Activated T-cell treated with anti-CD3 and anti-CD28 coated beads, Interleukin-2, amount 50 U/mL, for 4 hours (primary cell): ENCODE measurements around the gene OR5I1. TPM values are rescaled to one million over a fixed set of nuclear protein-coding genes. Genes with fewer than 3 reads are reported as not detected.
"Not testable (repeated sequence)": the region's sequence is repeated elsewhere in the genome, so short reads cannot be mapped to it uniquely, and the experiment has no call there.

ENCODE experiments used
- ATAC-seq, 2 donors: fragments of 200-7000 bp; cut with Tn5 transposase; one replicate each; pipeline ENCODE4 v1.10.0; 2021
- DNase-seq: peaks from one replicate; pipeline ENCODE4 v3.0.0-alpha.2; 2020
- H3K27me3 Mint-ChIP-seq: one replicate; pipeline ENCODE4 v1.8.0; 2021; ENCODE audit warnings: low read depth, mixed read lengths
- H3K36me3 Mint-ChIP-seq: one replicate; pipeline ENCODE4 v1.8.0; 2022; ENCODE audit warnings: mixed read lengths; ENCODE audit not compliant: insufficient read depth
- H3K4me1 Mint-ChIP-seq: one replicate; pipeline ENCODE4 v1.8.0; 2021; ENCODE audit warnings: low read depth, mixed read lengths
- H3K4me3 Mint-ChIP-seq: one replicate; pipeline ENCODE4 v1.8.0; 2021; ENCODE audit warnings: mild to moderate bottlenecking, moderate library complexity, mixed read lengths
- H3K9me3 Mint-ChIP-seq: one replicate; pipeline ENCODE4 v1.8.0; 2021; ENCODE audit warnings: mixed read lengths
- total RNA-seq, 3 donors: library from RNA; stranded (reverse); gene quantifications; one replicate each; pipeline ENCODE4 v1.2.1, GENCODE V29; 2021

Gene OR5I1
- not detected for total RNA-seq

DNA sequence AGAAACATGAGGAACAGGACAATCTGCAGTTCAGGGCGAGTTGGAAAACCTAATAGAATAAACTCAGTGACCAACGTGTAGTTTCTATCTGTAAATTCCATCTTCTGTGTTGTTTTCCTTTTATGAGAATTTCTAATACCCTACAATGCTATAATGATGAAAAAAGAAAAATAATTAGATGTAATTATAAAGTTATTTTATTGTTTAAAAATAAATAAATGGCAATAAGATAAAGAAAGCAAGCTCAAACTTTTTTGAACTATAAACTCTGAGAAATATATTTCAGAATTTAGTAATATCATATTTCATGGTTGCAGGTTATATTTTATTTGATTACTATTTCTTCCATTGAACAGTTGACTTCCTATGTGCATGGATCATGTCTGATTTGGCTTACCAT lies at the start of gene OR5I1:
Gene OR5I1, minus strand, starts transcription at position 101 of the 400 bp plus-strand sequence. Its CDS starts 0 bp downstream, at position 101.
- H3K9me3 Mint-ChIP-seq: peaks cover 6% of the 10 kb centered on the region
- no peaks in the 10 kb centered on the region for H3K27me3 Mint-ChIP-seq
- no peak within 1 kb of the TSS for H3K4me3 Mint-ChIP-seq

DNA sequence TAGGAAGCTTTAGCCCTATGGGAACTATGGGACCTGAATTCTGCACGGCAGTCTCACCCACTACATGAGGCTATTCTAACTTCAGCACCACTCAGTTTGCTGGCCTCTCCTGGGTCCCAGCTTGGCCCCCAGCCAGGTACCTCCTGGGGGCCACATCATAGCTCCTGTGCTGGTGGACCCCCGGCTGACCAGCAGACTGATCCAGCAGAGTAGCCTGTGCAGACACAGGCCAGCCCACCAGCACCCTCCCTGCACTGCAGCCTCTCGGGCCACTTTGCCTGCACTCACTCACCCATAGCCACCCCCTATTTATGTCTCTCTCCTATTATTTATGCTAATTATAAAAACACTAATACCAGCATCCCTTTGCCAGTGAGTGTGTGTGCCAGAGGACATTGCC lies 34.7 kb upstream of the OR5I1 start:
- no peak for ATAC-seq
- H3K4me3 Mint-ChIP-seq: no peak overlapping the region
- H3K9me3 Mint-ChIP-seq: peaks cover 9% of the 10 kb centered on the region
- H3K36me3 Mint-ChIP-seq: no peaks in the 10 kb centered on the region
- no peaks in the 10 kb centered on the region for H3K27me3 Mint-ChIP-seq
- no peak for DNase-seq
- no peaks in the 10 kb centered on the region for H3K4me1 Mint-ChIP-seq

More for the DNA sequence above, at the start of gene OR5I1:
- ATAC-seq: no peak
- H3K36me3 Mint-ChIP-seq: no peaks in the 10 kb centered on the region
- DNase-seq: no peak
- no peaks in the 10 kb centered on the region for H3K4me1 Mint-ChIP-seq

DNA sequence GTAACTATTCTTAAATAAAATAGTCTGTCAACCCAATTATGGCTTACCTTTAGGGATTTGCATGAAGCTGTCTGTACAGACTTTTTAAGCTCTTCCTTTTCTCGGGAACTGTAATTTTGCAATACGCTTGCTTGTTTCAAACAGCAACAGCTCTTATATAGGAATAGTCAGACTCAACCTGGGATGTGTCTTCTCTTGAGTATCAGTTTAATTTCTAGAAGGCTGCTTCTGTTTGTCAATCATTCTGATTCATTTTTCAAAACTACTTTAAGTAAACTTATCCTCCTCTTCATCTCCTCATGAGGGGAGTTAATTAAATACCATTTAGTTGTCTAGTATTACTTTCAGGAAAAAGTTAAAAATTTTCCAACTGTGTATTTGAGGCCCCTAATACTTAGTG lies 33.6 kb upstream of the OR5I1 start, which contains the start of gene OR10AG1:
Gene OR10AG1, minus strand, starts transcription at position 101 of the 400 bp plus-strand sequence. Its CDS starts 38 bp downstream, at position 63.
- no peaks in the 10 kb centered on the region for H3K4me1 Mint-ChIP-seq
- H3K36me3 Mint-ChIP-seq: no peaks in the 10 kb centered on the region
- ATAC-seq (no peak), DNase-seq (no peak)
- no peak within 1 kb of the TSS for H3K4me3 Mint-ChIP-seq
- H3K9me3 Mint-ChIP-seq: peaks cover 12% of the 10 kb centered on the region
- no peaks in the 10 kb centered on the region for H3K27me3 Mint-ChIP-seq

DNA sequence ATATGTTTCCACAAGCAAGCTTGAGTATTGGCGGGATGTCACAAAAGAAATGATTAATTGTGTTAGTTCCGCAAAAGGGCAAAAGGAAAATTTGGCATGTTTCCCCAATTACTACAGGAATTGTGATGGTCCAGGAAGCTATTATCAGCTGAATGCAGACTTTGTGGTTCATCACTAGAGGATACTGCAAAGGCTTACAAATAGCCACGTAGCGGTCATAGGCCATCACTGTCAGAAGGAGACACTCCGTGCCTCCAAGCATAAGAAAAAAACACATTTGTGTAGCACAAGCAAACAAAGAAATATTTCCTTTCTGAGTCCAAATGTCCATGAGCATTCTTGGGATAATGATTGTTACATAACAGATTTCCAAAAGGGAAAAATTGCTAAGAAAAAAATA lies 31.7 kb upstream of the OR5I1 start:
- Mint-ChIP-seq H3K36me3 (no peaks in the 10 kb centered on the region), H3K27me3 (no peaks in the 10 kb centered on the region), H3K4me1 (no peaks in the 10 kb centered on the region), H3K4me3 (no peak overlapping the region), H3K9me3 (peaks cover 13% of the 10 kb centered on the region)
- ATAC-seq: no peak
- no peak for DNase-seq

DNA sequence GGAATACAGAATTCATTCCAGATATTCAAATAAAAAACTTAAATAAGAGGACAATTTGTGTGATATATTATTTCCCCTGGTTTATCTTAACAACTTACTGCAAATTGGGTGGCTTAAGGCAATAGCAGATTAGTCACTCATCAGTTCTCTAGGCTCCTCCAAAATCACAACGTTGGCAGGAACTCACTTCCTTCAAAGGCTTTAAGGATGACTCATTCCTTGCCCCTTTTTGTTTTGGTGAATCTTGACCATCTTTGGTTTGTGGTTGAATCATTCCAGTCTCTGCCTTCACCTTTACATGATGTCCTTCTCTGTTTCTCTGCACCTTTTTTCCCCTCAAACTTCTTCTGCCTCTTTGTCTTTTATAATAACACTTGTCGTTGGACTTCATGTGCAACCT lies 30.2 kb upstream of the OR5I1 start:
- H3K9me3 Mint-ChIP-seq: peaks cover 16% of the 10 kb centered on the region
- ATAC-seq (no peak), DNase-seq (no peak)
- H3K4me3 Mint-ChIP-seq: no peak overlapping the region
- no peaks in the 10 kb centered on the region for H3K27me3 Mint-ChIP-seq
- H3K4me1 Mint-ChIP-seq: no peaks in the 10 kb centered on the region
- no peaks in the 10 kb centered on the region for H3K36me3 Mint-ChIP-seq

DNA sequence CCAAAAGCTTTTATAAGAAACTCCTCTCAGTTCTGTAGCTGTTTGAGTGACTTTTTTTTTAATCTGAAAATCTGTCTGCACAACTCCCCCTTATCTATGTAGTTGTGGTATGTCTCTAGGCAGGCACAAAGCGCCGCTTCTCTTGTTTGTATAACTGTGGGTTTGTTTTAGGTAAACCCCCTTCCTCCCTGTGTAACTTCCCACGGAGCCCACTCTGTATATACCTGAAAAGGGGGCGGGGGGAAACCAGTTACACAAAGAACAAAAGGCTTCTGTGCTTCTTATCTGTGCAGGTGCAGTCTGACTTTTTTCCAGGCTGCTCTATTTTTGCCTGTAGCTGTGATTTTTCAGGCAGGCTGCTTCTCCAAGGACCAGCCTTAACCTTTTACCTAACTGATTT lies 20.3 kb upstream of the OR5I1 start:
- H3K36me3 Mint-ChIP-seq: no peaks in the 10 kb centered on the region
- H3K9me3 Mint-ChIP-seq: peaks cover 8% of the 10 kb centered on the region
- no peak overlapping the region for H3K4me3 Mint-ChIP-seq
- ATAC-seq (no peak), DNase-seq (no peak)
- no peaks in the 10 kb centered on the region for H3K27me3 Mint-ChIP-seq
- H3K4me1 Mint-ChIP-seq: no peaks in the 10 kb centered on the region

DNA sequence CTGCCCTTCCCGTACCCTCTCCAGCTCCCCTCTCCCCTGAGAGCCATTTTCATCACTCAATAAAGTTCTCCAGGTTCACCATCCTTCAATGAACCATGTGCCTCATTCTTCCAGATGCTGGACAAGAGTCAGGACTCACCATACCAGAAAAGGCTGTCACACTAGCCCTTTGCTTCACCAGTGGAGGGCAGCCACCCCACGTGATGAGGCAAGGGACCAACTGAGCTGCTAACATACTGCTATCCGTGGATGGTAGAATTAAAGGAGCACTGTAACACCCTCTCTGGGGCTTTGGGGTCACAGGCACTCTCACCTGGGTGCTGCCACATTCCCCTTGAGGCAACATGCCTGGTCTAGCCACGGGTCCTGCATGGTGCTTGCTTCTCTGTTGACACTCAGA lies 13.1 kb upstream of the OR5I1 start:
- H3K9me3 Mint-ChIP-seq: peaks cover 6% of the 10 kb centered on the region
- H3K27me3 Mint-ChIP-seq: no peaks in the 10 kb centered on the region
- no peaks in the 10 kb centered on the region for H3K4me1 Mint-ChIP-seq
- no peak for ATAC-seq
- H3K4me3 Mint-ChIP-seq: no peak overlapping the region
- no peaks in the 10 kb centered on the region for H3K36me3 Mint-ChIP-seq
- DNase-seq: no peak

DNA sequence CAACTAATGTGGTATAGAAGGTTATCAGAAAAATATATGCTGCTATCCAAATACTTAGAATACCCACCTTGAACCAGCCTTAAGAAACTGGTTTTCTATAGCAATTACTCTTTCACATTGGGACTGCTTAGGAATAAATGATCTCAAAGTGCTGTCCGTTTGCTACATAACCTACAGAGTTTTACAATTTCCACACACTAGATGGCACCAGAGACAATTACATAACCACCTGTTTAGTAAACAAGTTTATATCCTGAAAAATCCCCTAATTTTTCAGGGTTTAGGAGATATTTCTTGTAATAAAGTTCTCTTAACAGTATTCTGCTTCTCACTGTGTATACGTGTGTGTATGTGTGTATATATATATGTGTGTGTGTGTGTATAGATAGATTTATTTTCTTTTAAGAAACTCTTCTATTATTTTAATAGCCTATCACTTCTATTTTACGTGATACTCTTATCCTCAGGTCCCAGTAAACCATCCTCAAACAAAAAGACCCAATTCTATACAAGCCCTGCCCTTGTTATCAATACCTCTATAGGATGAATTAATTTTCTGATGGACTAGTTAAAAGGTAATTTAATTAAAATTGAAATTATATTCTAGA lies 6.7 kb upstream of the OR5I1 start:
- no peak for ATAC-seq
- H3K4me3 Mint-ChIP-seq: no peak overlapping the region
- no peaks in the 10 kb centered on the region for H3K27me3 Mint-ChIP-seq
- no peaks in the 10 kb centered on the region for H3K9me3 Mint-ChIP-seq
- H3K36me3 Mint-ChIP-seq: no peaks in the 10 kb centered on the region
- no peaks in the 10 kb centered on the region for H3K4me1 Mint-ChIP-seq
- DNase-seq: no peak

DNA sequence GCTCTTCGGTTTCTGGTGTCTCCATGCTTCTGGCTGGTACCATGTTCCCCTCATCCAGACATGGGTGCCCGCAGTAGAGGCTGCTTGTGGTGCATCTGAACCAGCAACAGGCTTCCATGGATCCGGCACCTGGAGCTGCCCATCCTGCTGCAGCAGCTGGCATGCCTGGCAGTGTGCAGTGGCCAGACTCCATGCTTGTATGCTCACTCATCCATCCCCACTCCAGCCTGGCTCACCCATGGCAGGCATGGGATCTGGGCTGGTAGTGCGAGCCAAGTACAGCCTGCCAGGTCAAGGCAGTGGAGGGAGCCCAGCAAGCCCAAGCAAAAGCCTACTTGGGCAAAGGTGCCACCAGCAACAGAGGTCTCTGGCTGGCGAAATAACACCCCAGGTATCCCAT lies 15.7 kb downstream of the OR5I1 start:
- Mint-ChIP-seq H3K36me3 (no peaks in the 10 kb centered on the region), H3K4me1 (no peaks in the 10 kb centered on the region), H3K4me3 (no peak overlapping the region), H3K27me3 (no peaks in the 10 kb centered on the region), H3K9me3 (peaks cover 18% of the 10 kb centered on the region)
- DNase-seq (no peak), ATAC-seq (no peak)

DNA sequence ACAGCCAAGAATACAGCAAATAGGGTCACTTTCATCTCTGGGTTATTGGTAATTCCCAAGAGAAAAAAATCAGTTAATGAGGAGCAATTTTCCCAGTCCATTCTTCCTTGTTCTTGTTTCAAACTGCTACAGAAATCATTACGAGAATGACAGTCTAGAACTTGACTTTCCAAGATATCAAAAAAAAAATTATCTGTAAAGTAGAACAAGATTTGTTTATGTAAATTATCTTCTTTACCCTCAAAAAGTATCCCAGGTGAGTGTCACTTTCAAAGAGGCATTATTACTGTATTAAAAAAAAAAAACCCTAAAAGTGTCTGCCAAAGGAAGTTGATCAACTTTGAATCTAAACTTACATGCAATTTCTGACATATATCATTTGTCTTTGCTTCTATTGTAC lies 21.7 kb downstream of the OR5I1 start, which contains the start of gene OR5W2:
Gene OR5W2, minus strand, starts transcription at position 101 of the 400 bp plus-strand sequence. Its CDS starts 0 bp downstream, at position 101.
- Mint-ChIP-seq H3K9me3 (peaks cover 25% of the 10 kb centered on the region), H3K4me3 (no peak within 1 kb of the TSS), H3K27me3 (no peaks in the 10 kb centered on the region), H3K36me3 (no peaks in the 10 kb centered on the region), H3K4me1 (no peaks in the 10 kb centered on the region)
- no peak for DNase-seq
- no peak for ATAC-seq

DNA sequence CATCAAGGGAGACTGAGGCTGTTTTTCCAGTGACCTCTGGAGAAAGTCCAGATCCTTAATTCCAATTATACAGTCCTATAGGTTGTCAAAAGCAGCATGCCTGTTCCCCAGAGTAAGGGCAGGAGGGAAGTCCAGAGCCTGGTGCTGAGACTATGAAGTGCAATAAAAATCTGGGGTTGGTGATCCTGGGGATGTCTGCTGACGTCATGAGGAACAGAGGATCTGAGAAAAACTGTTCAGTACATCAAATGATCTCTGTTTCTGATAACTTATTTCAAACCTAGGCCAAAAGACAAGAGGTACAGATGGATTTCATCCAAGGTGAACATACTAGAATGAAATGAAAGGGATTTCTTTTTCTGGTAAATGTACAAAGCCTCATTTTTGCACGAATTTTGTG lies 33.9 kb downstream of the OR5I1 start:
- H3K36me3 Mint-ChIP-seq: no peaks in the 10 kb centered on the region
- H3K27me3 Mint-ChIP-seq: no peaks in the 10 kb centered on the region
- no peak overlapping the region for H3K4me3 Mint-ChIP-seq
- ATAC-seq: no peak
- no peaks in the 10 kb centered on the region for H3K4me1 Mint-ChIP-seq
- peaks cover 17% of the 10 kb centered on the region for H3K9me3 Mint-ChIP-seq
- no peak for DNase-seq

DNA sequence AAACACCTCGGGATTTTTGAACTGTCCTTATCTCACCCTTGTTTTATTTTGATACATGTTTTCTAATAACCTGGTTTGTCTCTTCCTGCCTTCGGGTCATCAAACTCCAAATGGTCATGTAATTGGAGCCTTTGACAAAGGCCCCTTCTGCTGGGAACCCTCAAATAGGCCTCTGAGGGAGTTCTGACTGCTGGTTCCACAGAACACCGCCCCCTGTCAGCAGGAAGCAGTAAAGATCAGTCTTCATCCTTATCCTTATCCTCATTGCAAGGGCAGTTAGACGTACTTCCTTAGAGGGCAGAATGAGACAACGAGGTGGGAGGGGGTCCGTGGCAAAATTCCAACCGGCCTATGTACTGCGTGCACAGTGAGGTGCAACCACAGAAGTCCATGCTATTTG lies 41.0 kb downstream of the OR5I1 start:
- DNase-seq: no peak
- peaks cover 12% of the 10 kb centered on the region for H3K9me3 Mint-ChIP-seq
- no peaks in the 10 kb centered on the region for H3K36me3 Mint-ChIP-seq
- H3K27me3 Mint-ChIP-seq: no peaks in the 10 kb centered on the region
- no peak overlapping the region for H3K4me3 Mint-ChIP-seq
- no peak for ATAC-seq
- no peaks in the 10 kb centered on the region for H3K4me1 Mint-ChIP-seq

DNA sequence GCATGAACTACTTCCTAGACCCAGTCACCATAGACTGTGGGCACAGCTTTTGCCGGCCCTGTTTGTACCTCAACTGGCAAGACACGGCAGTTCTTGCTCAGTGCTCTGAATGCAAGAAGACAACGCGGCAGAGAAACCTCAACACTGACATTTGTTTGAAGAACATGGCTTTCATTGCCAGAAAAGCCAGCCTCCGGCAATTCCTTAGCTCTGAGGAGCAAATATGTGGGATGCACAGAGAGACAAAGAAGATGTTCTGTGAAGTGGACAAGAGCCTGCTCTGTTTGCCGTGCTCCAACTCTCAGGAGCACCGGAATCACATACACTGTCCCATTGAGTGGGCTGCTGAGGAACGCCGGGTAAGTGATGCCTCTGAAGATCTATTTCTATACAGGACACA lies 50.7 kb downstream of the OR5I1 start:
- not testable (repeated sequence) for H3K36me3 Mint-ChIP-seq, H3K27me3 Mint-ChIP-seq, DNase-seq, H3K9me3 Mint-ChIP-seq, ATAC-seq, H3K4me1 Mint-ChIP-seq, H3K4me3 Mint-ChIP-seq
